ENCODE data around the gene DSCAM.

DNA sequence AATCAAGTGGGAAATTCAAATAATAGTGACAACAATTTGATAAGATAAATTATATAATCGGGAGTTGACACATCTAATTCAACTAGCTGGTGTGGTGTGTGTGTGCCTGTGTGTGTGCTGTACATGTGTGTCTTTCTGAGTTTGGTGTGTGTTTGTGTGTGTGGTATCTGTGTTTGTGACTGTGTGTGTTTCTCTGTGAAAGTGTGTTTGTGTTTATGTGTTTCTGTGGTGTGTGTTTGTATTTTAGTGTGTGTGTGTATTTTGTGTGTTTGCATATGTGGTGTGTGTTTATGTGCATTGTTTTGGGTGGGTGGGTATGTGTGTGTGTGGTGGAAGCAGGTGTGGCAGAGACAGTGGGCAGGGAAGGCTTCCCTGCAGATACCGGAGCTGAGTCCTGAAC lies 4.8 kb upstream of the DSCAM start:
- TF ChIP-seq MLX (CRISPR knock-in tag; IDR thresholded peaks at IDR 0.05) = no peak
- TF ChIP-seq, protein P1, sequence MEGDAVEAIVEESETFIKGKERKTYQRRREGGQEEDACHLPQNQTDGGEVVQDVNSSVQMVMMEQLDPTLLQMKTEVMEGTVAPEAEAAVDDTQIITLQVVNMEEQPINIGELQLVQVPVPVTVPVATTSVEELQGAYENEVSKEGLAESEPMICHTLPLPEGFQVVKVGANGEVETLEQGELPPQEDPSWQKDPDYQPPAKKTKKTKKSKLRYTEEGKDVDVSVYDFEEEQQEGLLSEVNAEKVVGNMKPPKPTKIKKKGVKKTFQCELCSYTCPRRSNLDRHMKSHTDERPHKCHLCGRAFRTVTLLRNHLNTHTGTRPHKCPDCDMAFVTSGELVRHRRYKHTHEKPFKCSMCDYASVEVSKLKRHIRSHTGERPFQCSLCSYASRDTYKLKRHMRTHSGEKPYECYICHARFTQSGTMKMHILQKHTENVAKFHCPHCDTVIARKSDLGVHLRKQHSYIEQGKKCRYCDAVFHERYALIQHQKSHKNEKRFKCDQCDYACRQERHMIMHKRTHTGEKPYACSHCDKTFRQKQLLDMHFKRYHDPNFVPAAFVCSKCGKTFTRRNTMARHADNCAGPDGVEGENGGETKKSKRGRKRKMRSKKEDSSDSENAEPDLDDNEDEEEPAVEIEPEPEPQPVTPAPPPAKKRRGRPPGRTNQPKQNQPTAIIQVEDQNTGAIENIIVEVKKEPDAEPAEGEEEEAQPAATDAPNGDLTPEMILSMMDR (IDR thresholded peaks at IDR 0.05) = no peak
- no peak for TF ChIP-seq ZSCAN18 (CRISPR knock-in tag; IDR thresholded peaks at IDR 0.05)
- TF ChIP-seq NR2C2 (CRISPR knock-in tag; IDR thresholded peaks at IDR 0.05) = no peak
- TF ChIP-seq NFYB (CRISPR knock-in tag; conservative IDR thresholded peaks at IDR 0.05; ENCODE audit: low read depth) = no peak
- no peak for TF ChIP-seq KAT7 (CRISPR knock-in tag; IDR thresholded peaks at IDR 0.05; ENCODE audit: borderline replicate concordance)
- TF ChIP-seq OVOL2 (CRISPR knock-in tag; IDR thresholded peaks at IDR 0.05; ENCODE audit: borderline replicate concordance) = no peak
- TF ChIP-seq SP1 (CRISPR knock-in tag; conservative IDR thresholded peaks at IDR 0.05) = no peak
- no peak for TF ChIP-seq NFE2L1 (CRISPR knock-in tag; IDR thresholded peaks at IDR 0.05)
